ENCODE results near the gene BCL11B.

The BCL11B gene

DNA sequence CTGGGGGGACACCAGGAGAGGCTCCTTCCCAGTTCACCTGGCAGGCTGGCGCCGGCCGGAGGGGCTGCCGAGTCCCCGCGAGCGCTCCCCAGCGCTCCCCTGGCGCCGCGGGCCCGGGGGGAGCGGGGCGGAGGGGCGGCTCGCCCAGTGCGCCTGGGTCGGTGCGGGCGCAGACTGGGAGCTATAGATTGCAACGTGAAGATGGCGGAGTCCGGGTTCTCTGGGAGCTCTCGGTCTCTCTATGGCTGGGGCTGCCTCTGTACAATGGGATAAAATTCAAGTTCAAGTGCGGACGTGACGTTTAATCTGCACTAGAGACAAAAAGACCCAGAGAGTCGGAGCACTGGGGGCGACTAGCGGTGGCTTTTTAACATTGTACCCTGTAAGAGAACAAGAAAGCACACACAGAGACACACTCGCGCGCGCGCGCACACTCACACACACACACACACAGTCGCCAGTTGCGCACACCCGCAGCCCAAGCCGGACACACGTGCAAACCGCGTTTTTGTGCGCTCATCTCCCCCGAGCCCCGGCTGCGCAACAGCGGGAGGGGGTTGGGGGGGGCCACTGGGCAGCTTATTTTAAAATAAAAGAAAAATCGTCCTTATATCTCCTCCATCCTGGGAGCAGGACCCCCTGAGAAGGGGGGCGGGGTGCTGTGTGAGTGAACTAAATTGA lies at the start of gene BCL11B:
BCL11B (minus strand) TSS at position 247 of the 681 bp plus-strand sequence. CDS start 979 bp downstream, outside the sequence.
- peak; percentile 84 for DNase-seq (ENCODE audit: low read depth)

DNA sequence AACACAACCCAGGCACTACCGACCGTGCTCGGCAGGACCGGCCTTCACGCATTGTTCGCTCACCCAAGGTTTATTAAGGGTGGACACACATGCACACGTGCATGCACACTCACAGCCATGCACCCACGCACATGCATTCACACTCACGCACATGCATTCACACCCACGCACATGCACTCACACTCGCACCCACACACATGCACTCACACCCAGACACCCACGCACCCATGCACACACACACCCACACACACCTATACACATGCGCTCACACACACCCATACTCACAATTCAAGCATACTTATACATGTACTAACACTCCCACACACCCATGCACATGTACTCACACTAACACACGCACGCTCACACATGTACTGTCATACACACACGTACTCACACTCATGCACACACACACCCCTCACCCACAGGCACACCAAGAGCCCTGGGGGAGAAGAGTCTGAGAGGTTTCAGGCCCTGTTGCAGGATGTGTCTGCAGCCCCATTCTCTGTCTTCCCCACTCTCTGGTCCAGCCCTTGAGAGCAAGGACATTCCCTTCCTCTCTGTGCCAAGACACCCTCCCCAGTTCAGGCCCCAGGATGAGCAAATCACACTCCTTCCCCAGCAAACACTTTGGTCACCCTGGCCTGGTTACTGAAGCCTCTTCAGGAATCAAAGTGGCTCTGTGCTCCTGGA lies 49.4 kb upstream of the BCL11B start:
- no peak for DNase-seq (ENCODE audit: low read depth)

DNA sequence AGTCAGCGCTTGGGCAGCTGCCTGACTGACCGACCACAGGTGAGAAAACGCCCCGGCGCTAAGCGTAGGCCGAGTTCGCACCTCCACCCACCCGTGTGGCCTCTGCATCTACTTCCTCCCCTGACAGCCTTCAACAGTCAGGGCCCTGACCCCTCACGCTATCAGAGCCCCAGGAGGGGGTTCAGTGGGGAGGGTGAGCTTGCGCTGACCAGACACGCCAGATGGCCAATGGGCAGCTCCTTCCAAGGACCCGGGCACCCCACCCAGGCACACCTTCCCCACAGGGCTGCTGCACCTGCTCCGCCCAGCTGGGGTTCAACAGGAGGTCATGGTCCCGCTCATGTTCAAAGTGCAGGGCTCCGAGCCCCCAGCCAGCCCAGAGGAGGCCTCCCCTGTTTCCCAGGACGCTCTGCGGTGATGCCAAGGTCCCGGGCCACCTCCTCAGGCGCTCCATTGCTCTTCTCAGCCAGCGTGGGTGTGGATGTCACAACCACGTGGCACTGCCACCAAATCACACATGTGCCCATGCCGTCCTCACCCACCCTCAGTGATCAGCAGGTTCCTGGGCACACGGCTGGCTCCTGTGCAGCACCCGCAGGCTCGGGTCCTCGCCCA lies 48.7 kb upstream of the BCL11B start:
- no peak for DNase-seq (ENCODE audit: low read depth)

DNA sequence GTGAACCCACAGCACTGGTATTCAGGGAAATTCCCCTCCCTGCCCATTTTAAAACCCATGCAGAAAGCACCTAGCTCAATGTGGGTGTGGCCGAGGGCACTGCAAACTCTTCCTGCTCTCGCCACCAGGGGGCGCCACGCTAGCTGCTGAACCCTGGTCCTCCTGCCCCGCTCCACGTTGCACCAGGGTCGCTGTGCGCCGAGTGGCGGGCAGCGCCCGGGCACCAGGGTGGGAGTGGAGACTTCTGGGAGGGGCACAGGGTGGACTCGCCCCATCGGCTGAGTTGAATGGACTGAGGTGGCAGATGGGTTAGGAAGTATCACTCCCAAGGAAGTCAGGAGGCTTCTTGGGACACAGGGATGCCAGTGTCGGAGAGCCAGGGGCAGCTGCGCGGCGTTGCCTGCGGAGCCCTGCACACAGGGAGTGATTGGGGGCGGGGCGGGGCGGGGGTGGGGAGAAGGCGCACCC lies 48.1 kb upstream of the BCL11B start:
- peak; percentile 48 for DNase-seq (ENCODE audit: low read depth)

DNA sequence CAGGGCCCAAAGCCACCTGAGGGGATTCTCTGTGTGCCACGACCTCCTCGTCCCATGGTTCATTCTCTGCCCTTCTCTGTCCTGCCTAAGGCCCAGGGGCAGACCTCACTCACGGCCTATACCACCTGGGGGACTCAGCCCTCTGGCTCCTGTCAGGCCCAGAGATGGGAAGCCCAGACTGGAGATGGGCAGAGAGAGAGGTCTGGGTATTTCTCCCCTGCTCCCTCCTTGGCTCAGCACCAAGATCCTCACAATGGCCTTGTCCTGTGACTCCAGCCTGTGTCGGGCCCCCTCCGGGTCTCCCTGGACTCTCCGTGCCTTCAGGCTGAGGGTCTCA lies 46.9 kb upstream of the BCL11B start:
- no peak for DNase-seq (ENCODE audit: low read depth)

DNA sequence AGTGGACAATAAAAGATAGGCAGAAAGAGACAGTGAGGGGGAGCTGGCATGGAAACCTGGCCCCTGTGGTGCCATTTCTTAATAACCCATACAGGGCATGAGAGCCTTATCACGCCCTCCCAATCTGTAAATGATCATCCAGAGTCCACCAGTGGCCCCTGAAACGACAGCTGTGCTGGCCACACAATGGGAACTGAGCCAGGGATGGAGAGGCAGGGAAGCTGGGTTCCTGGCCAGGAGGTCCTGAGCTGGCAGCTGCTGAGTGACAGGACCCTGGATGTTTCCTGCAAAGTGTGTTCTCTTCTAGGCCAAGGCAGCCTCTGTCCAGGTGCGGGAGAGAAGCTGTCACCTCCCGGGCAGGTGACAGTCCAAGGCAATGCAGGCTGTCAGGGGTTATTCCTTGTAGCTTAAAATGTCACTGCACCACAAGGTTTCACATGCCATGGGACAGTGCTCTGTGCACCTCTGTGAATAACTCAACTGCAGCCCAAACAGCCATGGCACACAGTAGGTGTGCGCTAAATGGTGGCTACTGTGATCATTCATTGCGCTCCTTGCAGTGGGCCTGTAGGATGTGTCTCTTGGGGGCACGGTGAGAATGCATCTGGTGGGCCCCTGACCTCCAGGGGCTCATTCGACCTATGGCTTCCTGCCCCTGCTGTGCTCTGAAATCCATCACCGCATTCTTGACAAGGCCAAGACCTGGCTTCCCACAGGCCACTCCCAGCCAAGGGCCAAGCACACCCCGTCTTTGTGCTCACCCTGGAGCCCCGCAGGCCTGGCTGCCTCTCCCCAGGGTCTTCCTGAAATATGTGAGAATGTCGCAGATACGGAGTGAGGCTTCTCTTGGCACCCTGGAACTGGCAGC lies 46.3 kb upstream of the BCL11B start:
- DNase-seq (ENCODE audit: low read depth) = no peak

DNA sequence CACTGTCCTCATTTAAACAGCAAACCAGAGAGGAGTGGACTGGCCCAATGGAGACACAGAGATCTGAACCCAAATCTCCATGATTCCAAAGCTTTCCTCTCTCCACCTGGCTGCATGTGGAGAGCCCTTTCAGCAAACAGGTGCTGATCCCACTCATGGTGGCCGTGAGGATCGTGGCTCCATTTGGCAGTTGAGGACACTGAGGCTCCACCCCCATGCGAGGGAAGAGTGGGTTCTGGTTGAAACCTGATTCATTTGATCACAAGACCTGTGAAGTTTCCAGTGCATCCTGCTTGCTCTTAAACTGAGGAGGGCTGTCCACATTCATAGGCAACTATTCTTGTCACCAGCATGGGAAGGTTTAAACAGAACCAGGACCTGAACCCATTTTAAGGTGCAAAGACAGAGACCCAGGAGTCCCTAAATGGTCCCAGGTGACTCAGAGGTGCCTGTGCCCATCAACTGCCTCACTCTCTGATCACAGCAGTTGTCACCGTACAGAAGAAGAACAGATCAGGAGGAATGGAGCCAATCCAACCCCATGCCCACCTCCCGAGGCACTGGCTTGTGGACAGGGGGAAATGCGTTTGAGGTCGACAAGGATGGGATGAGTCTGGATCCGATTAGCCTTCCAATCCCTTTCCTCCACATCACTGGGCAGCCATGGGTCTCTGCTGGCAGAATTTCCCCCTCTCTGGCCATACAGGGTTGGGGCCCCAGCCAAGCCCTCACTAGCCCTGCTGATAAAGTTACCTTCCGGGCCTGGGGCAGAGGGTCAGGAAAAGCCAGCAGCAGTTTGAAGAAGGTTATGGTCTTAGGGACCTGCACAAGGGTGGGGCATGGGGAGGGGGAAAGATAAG lies 45.5 kb upstream of the BCL11B start:
- DNase-seq (ENCODE audit: low read depth) = no peak

DNA sequence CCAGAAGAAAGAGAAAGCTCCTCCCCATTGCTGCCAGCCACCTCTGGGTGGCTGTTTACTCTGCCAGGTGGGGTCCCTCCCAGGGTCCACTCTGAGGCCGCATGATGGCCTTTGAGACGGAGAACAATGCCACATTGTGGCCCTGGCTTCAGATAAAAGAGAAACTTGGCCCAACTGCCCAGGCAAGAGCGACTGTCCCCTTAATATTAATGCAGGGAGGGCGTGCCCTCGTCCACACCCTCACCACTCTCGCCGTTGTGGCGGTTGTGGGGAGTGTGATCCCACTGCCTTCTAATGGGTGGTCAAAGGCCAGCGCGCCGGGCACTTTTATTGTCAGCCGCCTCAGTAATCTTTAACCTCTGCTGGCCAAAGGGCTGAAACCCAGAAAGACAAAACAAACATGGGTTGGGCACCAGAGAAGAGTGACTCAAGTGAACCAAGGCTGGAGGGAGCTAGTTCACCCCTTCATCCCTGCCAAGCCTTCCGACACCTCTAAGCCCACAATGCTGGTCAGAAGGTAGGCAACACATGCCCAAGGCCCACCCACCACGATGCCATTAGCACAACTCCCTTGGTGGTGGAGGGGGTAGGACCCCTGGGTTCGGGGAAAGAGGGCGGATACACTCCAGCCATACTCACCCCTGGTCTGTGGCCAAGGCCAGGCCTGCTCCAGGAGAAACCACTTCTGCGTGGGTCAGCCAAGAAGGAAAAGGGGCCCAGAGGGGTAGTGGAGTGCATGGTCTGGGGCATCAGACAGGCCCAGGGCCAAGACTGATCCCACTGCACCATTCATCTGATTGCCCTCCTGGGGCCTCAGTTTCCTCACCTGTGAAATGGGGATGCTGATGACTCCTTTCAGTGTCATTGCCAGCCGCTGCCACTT lies 44.5 kb upstream of the BCL11B start:
- DNase-seq (ENCODE audit: low read depth) = no peak

DNA sequence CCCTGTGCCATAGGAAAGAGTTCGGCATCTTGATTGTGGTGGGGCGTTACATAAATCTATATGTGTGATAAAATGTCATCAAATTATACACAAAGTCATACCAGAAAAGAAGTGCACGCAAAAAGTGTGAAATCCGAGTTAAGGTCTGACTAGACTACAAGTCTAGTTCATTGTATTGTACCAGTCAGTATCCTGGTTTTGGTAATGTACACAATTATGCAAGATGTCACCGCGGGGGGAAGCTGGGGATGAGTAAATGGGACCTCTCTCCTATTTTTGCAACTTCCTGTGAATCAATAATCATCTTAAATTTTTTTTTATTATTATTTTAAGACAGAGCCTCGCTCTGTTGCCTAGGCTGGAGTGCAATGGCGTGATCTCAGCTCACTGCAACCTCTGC lies 43.2 kb upstream of the BCL11B start:
- no peak for DNase-seq (ENCODE audit: low read depth)

DNA sequence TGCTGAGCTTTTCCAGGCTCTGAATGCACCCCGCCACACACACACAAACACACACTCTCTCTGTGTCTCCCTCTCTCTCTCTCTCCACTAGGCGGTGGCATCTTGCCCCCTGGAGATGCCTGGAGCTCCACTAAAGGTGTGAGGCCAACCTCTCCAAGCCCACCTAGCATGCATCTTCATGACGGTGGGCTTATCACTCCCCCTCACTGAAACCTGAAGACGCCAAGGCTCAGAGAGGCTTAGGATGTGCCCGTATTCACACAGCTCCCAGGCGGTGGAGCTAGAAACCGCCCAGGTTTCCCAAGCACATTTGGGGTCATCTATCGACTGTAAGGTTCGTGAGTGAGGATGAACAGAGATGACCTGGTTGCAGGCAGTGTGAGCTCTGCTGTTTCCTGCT lies 42.6 kb upstream of the BCL11B start:
- DNase-seq (ENCODE audit: low read depth) = no peak

DNA sequence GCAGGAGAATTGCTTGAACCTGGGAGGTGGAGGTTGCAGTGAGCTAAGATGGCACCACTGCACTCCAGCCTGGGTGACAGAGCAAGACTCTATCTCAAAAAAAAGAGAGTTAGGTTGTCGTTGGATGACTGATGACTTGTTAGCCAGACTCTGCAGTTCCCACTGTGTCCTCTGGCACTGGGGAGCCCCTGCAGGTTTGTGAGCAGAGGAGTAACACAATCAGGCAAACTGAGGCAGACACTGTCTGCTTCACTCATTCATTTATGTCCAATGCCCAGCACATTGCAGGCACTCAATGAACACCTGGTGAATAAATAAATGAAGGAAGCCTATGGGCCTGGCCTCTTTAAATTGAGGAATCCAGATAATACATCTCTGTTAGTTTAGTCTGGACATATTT lies 41.2 kb upstream of the BCL11B start:
- DNase-seq (ENCODE audit: low read depth) = no peak

DNA sequence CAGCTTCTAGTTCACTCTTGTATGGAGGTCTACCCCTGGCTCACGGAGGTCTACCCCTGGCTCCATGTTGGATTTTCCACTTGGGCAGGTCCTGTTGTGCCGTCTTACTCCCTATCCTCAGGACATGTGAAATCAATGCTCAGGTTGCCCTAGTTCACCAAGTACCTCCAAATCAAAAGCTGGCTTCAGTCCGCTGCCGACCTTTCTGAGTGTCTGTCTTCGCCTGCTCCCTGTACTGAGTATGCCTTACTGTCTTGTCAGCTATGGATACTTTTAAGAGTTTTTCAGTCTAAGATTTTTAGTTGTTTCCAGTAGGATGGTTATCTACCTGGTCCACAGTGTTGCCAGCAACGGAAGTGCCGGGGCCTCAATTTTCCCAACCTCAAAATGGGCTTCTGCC lies 40.1 kb upstream of the BCL11B start:
- no peak for DNase-seq (ENCODE audit: low read depth)

DNA sequence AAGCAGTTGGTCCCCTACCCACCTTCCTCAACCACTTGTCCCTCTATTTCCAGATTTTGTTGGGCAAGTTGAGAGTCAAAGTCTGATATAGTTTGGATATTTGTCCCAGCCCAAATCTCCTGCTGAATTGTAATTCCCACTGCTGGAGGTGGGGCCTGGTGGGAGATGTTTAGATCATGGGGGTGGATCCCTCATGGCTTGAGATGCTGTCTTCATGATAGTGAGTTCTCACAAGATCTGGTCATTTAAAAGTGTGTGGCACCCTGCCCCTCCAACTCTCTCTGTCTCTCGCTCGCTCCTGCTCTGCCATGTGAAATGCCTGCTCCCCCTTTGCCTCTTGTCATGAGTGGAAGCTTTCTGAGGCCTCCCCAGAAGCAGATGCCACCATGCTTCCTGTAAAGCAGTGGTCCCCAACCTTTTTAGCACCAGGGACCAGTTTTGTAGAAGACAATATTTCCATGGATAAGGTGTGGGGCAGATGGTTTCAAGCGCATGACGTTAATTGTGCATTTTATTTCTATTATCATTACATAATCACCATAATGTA lies 37.3 kb upstream of the BCL11B start:
- DNase-seq (ENCODE audit: low read depth) = no peak

DNA sequence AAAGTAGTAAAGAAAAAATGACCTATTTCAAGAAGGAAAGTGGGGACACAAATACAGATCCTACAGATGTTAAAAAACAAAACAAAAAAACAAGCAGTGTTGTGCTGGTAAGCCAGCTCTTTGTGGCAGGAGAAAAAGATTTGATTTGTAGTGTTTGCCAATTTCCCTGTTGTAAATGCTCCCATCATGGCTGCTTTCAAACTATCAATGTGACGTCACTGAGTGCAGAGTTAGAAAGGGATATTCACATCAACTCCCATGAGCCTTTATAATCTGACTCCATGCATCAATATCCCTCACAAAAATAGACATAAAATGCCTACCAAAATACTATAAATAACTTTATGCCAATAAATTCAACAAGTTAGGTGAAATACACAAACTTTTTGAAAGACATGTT lies 32.2 kb upstream of the BCL11B start:
- no peak for DNase-seq (ENCODE audit: low read depth)

DNA sequence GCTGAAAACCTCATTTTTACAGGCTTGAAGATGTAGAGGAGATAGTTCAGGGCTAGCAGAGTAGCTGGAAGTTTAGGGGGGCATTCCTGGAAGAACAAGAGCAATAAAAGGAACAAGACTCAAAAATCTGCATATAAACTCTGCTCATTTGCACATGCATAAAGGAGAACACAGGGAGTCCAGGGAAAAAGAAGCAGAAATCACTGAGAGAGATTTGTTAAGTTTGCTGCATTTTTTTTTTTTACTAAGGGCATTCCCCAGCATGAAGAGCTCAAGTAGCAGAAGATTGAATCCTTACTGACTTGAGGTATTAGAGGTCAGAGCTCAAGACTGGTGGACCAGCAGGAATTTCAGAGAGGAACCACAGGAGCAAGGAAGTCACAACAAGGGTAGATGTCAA lies 28.2 kb upstream of the BCL11B start:
- no peak for DNase-seq (ENCODE audit: low read depth)

DNA sequence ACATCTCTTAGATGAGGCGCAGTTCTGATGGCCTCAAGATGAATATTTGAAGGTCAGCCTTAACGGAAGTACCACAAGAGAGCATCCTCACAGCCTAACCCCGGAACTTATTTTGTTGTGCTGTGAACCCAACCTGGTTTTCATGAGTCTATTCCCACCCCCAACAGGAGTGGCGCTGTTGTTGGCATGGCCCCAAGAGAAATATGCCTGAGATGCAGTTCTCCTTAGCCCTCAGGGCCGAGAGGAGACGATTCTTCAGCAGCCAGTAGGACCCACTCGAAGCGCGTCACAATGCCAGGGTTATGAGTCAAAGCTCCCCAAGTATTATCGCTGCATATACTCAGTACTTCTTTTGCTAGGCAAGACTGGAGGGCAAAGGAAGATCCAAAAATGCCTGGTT lies 24.5 kb upstream of the BCL11B start:
- DNase-seq (ENCODE audit: low read depth) = no peak

DNA sequence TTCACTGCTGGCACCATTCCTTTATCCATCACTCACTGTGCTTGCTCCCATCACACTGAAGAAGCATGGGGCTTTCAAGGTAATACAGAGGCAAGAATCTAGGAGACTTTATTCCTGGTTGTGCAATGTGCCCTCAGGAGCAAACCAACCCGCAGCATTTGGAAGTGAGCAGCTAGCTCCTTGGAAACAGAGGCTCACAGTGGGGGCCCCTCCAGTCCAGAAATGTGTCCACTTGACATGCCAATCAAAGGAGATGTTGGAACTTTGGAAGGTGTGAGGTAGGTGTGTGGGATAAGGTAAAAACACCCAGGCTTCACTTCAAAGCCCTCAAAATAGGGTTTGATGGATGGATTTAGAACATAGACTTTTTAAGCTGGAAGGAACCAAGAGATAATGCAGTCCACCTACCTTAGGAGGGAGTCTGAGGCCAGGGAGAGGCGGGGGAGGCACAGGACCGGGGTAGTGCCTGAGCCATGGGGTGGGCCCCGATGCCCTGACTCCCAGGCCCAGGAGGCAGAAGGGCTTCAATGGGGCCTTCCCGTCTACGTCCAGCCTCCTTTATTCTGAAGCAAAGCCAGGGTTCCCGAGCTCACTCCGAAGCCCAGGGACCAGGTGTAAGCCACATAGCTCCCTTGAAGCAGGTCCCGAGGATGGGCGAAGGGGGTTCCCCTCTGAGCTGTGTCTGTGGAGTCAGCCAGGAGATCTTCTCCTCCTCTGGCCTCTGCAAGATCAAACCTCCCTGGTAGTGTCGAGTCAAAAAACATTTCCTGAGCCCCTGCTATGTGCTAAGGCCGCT lies 17.6 kb upstream of the BCL11B start:
- DNase-seq (ENCODE audit: low read depth) = no peak

DNA sequence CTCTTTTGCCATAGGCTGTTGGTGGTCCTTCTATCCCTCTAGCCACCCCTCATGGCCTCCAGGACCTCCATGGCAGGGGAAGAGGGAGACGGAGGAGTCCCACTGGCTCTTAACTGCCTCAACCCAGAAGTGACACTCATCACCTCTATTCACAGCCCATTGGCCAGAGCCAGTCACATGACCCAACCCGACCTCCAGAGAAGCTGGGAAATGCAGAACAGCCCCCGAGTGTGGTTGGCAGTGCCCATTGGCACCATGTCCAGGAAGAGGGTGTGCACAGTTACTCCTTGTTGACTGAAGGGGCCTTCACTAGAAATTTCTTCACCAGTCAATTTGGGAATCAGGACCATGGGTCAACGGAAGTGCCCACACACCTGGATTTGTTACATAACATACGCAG lies 17.0 kb upstream of the BCL11B start:
- no peak for DNase-seq (ENCODE audit: low read depth)

DNA sequence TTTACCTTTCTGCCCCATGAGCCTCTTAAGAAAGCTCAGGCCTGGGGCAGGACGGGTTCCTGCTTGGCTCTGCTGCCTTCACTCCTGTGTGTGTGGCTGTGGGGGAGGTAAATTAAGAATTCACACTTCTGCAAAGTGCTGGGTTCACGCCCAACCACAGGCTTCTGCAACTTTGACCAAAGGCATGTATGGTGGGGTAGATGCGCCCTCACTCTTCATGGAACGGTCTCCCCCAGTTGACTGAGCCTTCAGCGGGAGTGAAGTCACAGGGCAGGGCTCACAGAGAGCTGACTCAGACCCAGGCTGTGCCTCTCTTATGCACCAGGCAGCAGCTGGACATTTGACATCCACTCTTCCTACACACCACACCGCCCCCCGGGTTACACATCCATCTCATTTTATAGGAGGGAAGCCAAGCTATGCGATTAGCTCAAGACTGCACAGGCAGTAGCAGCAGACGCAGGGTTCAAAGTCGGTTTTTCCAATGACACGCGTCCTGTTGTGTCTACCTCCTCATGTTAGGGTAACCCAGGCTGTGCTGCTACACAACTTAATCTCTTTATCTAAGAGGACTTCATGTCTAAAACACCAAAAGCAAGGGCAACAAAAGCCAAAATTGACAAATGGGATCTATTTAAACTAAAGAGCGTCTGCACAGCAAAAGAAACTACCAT lies 15.4 kb upstream of the BCL11B start:
- DNase-seq (ENCODE audit: low read depth) = no peak

Data from ELR (cell line).